Measurements from ENCODE around the gene PRRT3. TPM values are rescaled to one million over a fixed set of nuclear protein-coding genes. Genes with fewer than 3 reads are reported as not detected.

PRRT3 gene
- total and polyA plus RNA-seq, 2 of the 8 experiments (the other 6 are each of a cell fraction or from before 2014, with no cell fraction given) = 9.0 to 9.2 TPM

DNA sequence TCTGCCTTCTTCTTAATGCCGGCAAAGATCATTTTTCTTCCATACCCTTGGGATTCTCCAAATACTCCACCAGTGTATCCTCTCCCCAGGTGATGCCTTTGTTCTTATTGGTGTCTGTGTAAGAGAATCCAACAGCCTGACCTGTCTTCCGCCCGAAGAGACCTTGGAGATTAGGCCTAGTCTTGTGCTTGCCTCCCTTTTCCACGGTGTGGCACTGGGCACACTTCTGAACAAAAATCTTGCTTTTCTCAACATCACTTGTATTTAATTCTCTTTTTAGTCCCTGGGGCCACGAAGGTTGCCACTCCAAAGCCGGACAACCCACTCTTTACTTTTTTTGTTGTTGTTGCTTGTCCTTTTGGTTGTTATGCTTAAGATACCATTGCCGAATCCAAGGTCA lies 48.5 kb upstream of the PRRT3 start:
- H3K56ac ChIP-seq (replicated peaks; ENCODE audit: insufficient read length, low read depth, low read length) = no peak overlapping the region
- no peak overlapping the region for H3K4ac ChIP-seq (replicated peaks; ENCODE audit: insufficient read length, low read depth, low read length)
- no peak overlapping the region for H2BK20ac ChIP-seq (ENCODE audit: low read length)
- no peak overlapping the region for H3K4me2 ChIP-seq (ENCODE audit: insufficient read depth in 1 of 2, low read depth in 2 of 2, low read length in 2 of 2)
- no peaks in the 10 kb centered on the region; a peak in 1 of 7 replicates for H3K4me1 ChIP-seq (replicated peaks in 1 of 4; ENCODE audit: control insufficient read depth in 3 of 4, insufficient read depth in 4 of 4, low read length in 3 of 4)
- no peak overlapping the region for H3K18ac ChIP-seq (ENCODE audit: extremely low read depth, low read length)
- no peak overlapping the region for H3K4me3 ChIP-seq (ENCODE audit: extremely low read depth in 1 of 4, insufficient read depth in 2 of 4, low read depth in 3 of 4, low read length in 4 of 4)
- H2BK120ac ChIP-seq (replicated peaks; ENCODE audit: low read depth, low read length) = no peak overlapping the region
- no peak overlapping the region for H4K91ac ChIP-seq (replicated peaks; ENCODE audit: insufficient read length, low read length)
- FAIRE-seq (no peak), DNase-seq (ENCODE audit: low read depth in 1 of 2, low spot score in 2 of 2) (no peak)
- H3K23ac ChIP-seq (ENCODE audit: insufficient read length) = no peak overlapping the region
- CTCF ChIA-PET (ENCODE audit: partially characterized antibody) = interaction anchor here (0.8 to 1.2 kb wide), 2 partner anchors 15 to 16 kb away, joined by 3 read pairs; no protein-coding TSS in a partner anchor
- no peak for TF ChIP-seq FOSL1 (IDR thresholded peaks at IDR 0.05; ENCODE audit: insufficient read depth, low read depth, low read length)
- TF ChIP-seq JUND (IDR thresholded peaks at IDR 0.05; ENCODE audit: low read length) = no peak
- no peak for TF ChIP-seq TCF12 (IDR thresholded peaks at IDR 0.05; ENCODE audit: low read depth, low read length)
- TF ChIP-seq TAF7 (optimal IDR thresholded peaks at IDR 0.05; ENCODE audit: borderline replicate concordance, low read depth, low read length) = no peak
- TF ChIP-seq ZNF274 (IDR thresholded peaks at IDR 0.05; ENCODE audit: borderline replicate concordance, extremely low read depth, low read length) = no peak
- no peak for TF ChIP-seq CREB1 (IDR thresholded peaks at IDR 0.05)
- TF ChIP-seq SUZ12 (IDR thresholded peaks at IDR 0.05; ENCODE audit: low read length) = no peak
- TF ChIP-seq RFX5 (IDR thresholded peaks at IDR 0.05; ENCODE audit: borderline replicate concordance, low read depth, low read length) = no peak
- no peak for TF ChIP-seq BACH1 (IDR thresholded peaks at IDR 0.05; ENCODE audit: low read length)
- TF ChIP-seq RAD21 (IDR thresholded peaks at IDR 0.05 in 1 of 2, conservative IDR thresholded peaks at IDR 0.05 in 1 of 2; ENCODE audit: low read depth in 2 of 2, low read length in 2 of 2) = no peak
- TF ChIP-seq KDM1A (IDR thresholded peaks at IDR 0.05; ENCODE audit: borderline replicate concordance, low read length) = no peak
- TF ChIP-seq SAP30 (IDR thresholded peaks at IDR 0.05; ENCODE audit: insufficient read depth, insufficient replicate concordance, low read length) = no peak
- H3K27ac ChIP-seq (ENCODE audit: low read depth, low read length) = no peak overlapping the region
- H3K36me3 ChIP-seq (ENCODE audit: control insufficient read depth in 2 of 4, insufficient read depth in 4 of 4, low read length in 3 of 4) = peaks cover 0 to 29% (median 13%) of the 10 kb centered on the region in 4 experiments; a peak in 5 of 8 replicates
- no peaks in the 10 kb centered on the region for H3K9me3 ChIP-seq (ENCODE audit: insufficient read depth in 2 of 2, low read depth in 1 of 2, low read length in 1 of 2)
- POLR2A ChIA-PET (ENCODE audit: partially characterized antibody) = interaction anchor here (0.6 to 0.7 kb wide), 2 partner anchors 169 to 301 kb away, joined by 3 read pairs; no protein-coding TSS in a partner anchor
- 91% methylated on average over 7 of the region's 7 CpGs; no CpG with 5 or more reads in 1 of the 2 experiments for WGBS, 2 experiments (ENCODE audit: extremely low coverage in 1 of 2, insufficient coverage in 1 of 2, insufficient read length in 1 of 2, insufficient replicate concordance in 2 of 2, low coverage in 1 of 2, low lambda C conversion rate in 2 of 2, missing lambda C conversion rate in 1 of 2)
- no peak overlapping the region for H2AK5ac ChIP-seq (ENCODE audit: low read depth, low read length)
- H3K14ac ChIP-seq (ENCODE audit: insufficient read length) = no peak overlapping the region
- no peak overlapping the region for H4K5ac ChIP-seq (ENCODE audit: insufficient read length, low read depth, low read length)
- H2BK5ac ChIP-seq (ENCODE audit: low read depth, low read length) = no peak overlapping the region
- H2AFZ ChIP-seq (ENCODE audit: low read length) = no peak overlapping the region
- H3K9ac ChIP-seq (replicated peaks in 1 of 4; ENCODE audit: extremely low read depth in 1 of 4, low read depth in 3 of 4, low read length in 3 of 4) = no peak overlapping the region
- H4K20me1 ChIP-seq (replicated peaks in 1 of 2; ENCODE audit: control insufficient read depth in 1 of 2, insufficient read depth in 2 of 2, low read length in 2 of 2) = peaks cover 2 to 19% of the 10 kb centered on the region in 2 experiments
- H3K79me1 ChIP-seq (ENCODE audit: low read depth, low read length) = peaks cover 2% of the 10 kb centered on the region; the same call in 1 of the 2 replicates
- no peaks in the 10 kb centered on the region for H3K23me2 ChIP-seq (ENCODE audit: low read depth, low read length)
- H2BK12ac ChIP-seq (ENCODE audit: low read depth, low read length) = no peak overlapping the region
- H3K27me3 ChIP-seq (replicated peaks in 1 of 4; ENCODE audit: control insufficient read depth in 3 of 4, extremely low read depth in 1 of 4, insufficient read depth in 3 of 4, low read length in 3 of 4) = no peaks in the 10 kb centered on the region
- H4K8ac ChIP-seq (ENCODE audit: extremely low read depth, insufficient read depth, low read length) = no peak overlapping the region
- peaks cover 0 to 17% of the 10 kb centered on the region in 2 experiments; a peak in 2 of 4 replicates for H3K79me2 ChIP-seq (ENCODE audit: control insufficient read depth in 1 of 2, insufficient read depth in 2 of 2, low read length in 2 of 2)
- no peak overlapping the region for H2BK15ac ChIP-seq (ENCODE audit: low read length)

All from H1 (cell line).